Measurements from ENCODE around the gene PTPRU. TPM values are rescaled to one million over a fixed set of nuclear protein-coding genes. Genes with fewer than 3 reads are reported as not detected.

Gene PTPRU
- total RNA-seq, result 15.9 and 36.2 TPM in 2 replicates

GRCh38 chr1:29235955-29236711, at the start of gene PTPRU:
Gene PTPRU (plus strand): TSS chr1:29236522. CDS start chr1:29236645, 123 bp downstream.

DNA sequence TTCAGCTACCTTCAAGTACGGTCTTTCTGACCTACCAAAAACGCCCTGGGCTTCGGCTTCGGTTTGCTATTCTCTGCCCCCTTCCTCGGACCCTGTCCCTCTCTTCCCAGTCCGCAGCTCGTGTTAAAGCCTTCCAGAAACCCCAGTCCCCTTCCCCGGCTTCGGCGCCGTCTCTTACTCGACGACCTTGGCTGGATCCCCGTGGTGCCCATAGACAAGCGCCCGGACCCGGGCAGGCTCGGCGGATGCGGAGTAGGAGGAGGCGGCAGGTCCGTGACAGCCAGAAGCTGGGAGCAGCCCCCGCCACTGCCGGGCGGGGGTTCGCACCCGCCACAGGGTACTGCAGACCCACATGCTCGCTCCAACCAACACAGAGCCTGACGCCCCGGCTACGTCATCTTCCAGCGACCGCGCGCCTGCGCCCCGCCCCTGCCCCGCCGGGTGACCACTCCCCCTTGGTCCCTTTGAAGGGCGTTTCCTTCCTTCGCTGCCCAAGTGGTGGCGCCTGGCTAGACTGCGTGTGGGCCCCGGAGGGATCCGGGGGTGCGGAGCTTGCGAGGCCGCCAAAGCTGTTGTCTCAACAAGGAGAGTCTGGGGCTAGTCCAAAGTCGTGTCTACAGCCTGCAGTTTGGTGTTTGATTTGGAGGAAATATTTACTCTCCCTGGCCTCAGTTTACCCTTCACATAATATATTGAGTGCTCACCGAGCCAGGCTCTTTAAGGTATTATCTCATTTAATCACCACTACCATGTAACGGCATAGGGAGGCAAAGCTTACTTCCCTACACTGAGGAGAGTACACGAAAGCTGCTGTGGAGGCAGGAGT, 5.6 kb upstream of the PTPRU start, which contains the start of gene MECR:
Gene MECR (minus strand): TSS at position 382 of the 826 bp plus-strand sequence. CDS start 28 bp downstream, at position 354.

Other genes with a start within 250 kb of the PTPRU start
- gene TMEM200B, start 112.6 kb upstream of the PTPRU start, total RNA-seq, result 5.9 and 6.6 TPM in 2 replicates
- gene SRSF4, start 54.6 kb upstream of the PTPRU start, total RNA-seq, result 47.8 and 50.0 TPM in 2 replicates
- 31.2 and 31.5 TPM in 2 replicates for gene MECR, start 5.6 kb upstream of the PTPRU start, total RNA-seq

Measured in hair follicular keratinocyte (primary cell).